CD4-positive, alpha-beta T cell (primary cell): ENCODE measurements around the gene CRACR2A. TPM values are rescaled to one million over a fixed set of nuclear protein-coding genes. Genes with fewer than 3 reads are reported as not detected.

Experiments
- ATAC-seq: fragments of 200-7000 bp; cut with Tn5 transposase; one replicate; pipeline ENCODE4 v1.10.0; 2022; ENCODE audit warnings: mild to moderate bottlenecking; ENCODE audit not compliant: poor library complexity
- CTCF ChIA-PET: fragments of 350-600 bp; sonication (Branson Sonifier 250); formaldehyde crosslinking; loops from one replicate; lab custom pipeline; 2021; ENCODE audit warnings: antibody characterized with exemption, inconsistent platforms; lab: Charles Lee
- POLR2A ChIA-PET: fragments of 350-600 bp; sonication (Branson Sonifier 250); formaldehyde crosslinking; loops from one replicate; lab custom pipeline; 2021; ENCODE audit warnings: antibody characterized with exemption, inconsistent platforms; lab: Charles Lee
- DNase-seq, 14 experiments: peaks; one replicate each; pipeline ENCODE4 v3.0.0-alpha.2; 2013 to 2020; ENCODE audit warnings: mixed read lengths in 2 of 14
- H3K27ac ChIP-seq, 2 donors: one replicate each; pipeline versions ENCODE4 v1.5.1 to v1.7.0; 2013; ENCODE audit warnings: low read length in 2 of 2, low read depth in 1 of 2, mild to moderate bottlenecking in 1 of 2
- H3K27me3 ChIP-seq, 2 experiments: 1 replicate in 1 of 2; 2 replicates in 1 of 2; pipeline versions ENCODE4 v1.6.1 to v1.7.0; 2013; ENCODE audit warnings: low read length in 2 of 2, control low read depth in 1 of 2, mild to moderate bottlenecking in 1 of 2, moderate library complexity in 1 of 2; ENCODE audit not compliant: insufficient read depth in 2 of 2, control insufficient read depth in 1 of 2
- H3K36me3 ChIP-seq: one replicate; pipeline ENCODE4 v1.6.1; 2013; ENCODE audit warnings: low read length, control low read depth; ENCODE audit not compliant: insufficient read depth
- H3K4me1 ChIP-seq: one replicate; pipeline ENCODE4 v1.6.1; 2013; ENCODE audit warnings: low read length, control low read depth; ENCODE audit not compliant: insufficient read depth
- H3K4me3 ChIP-seq: one replicate; pipeline ENCODE4 v1.5.1; 2013; ENCODE audit warnings: mild to moderate bottlenecking, low read length, moderate library complexity
- H3K9me3 ChIP-seq, 2 experiments: 1 replicate in 1 of 2; 2 replicates in 1 of 2; pipeline versions ENCODE4 v1.6.1 to v1.7.0; 2013; ENCODE audit warnings: low read length in 2 of 2, mild to moderate bottlenecking in 2 of 2, control low read depth in 1 of 2, moderate library complexity in 1 of 2; ENCODE audit not compliant: control insufficient read depth in 1 of 2, insufficient read depth in 1 of 2
- H3K27ac Mint-ChIP-seq: one replicate; pipeline ENCODE4 v1.8.0; 2020; ENCODE audit warnings: mixed read lengths
- H3K27me3 Mint-ChIP-seq: one replicate; pipeline ENCODE4 v1.8.0; 2021; ENCODE audit warnings: mixed read lengths
- H3K36me3 Mint-ChIP-seq: one replicate; pipeline ENCODE4 v1.8.0; 2021; ENCODE audit warnings: low read depth, mixed read lengths
- H3K4me1 Mint-ChIP-seq: one replicate; pipeline ENCODE4 v1.8.0; 2021; ENCODE audit warnings: low read depth, mixed read lengths
- H3K4me3 Mint-ChIP-seq: one replicate; pipeline ENCODE4 v1.8.0; 2020; ENCODE audit warnings: mild to moderate bottlenecking, mixed read lengths
- H3K9me3 Mint-ChIP-seq: one replicate; pipeline ENCODE4 v1.8.0; 2020; ENCODE audit warnings: mixed read lengths
- CTCF ChIP-seq: fragments of 200-600 bp; IDR thresholded peaks from one replicate; pipeline ENCODE4 v1.8.0; 2022; ENCODE audit warnings: antibody characterized with exemption, mild to moderate bottlenecking
- intact Hi-C, 2 experiments: fragments of 100-400 bp; cut with DNase I in 1 of 2; cut with micrococcal nuclease in 1 of 2; formaldehyde crosslinking; loops; one replicate each; pipeline versions ENCODE4 v1.15.1 to v1.9.0; 2023 to 2025; cut with DNase I, micrococcal nuclease
- total RNA-seq, 174 experiments: library from RNA in 2 of 174; stranded (reverse) in 2 of 174; gene quantifications; one replicate each; pipeline ENCODE4 v1.2.3 and lab custom pipeline; 2021 to 2026

The CRACR2A gene
- total RNA-seq, 2 experiments from 2014 or later: 23.5 to 27.5 TPM

- no peaks in the 10 kb centered on the region for H3K27me3 Mint-ChIP-seq
- Histone ChIP-seq H3K4me3 (no peak overlapping the region), H3K9me3 (no peaks in the 10 kb centered on the region), H3K36me3 (peaks cover 23% of the 10 kb centered on the region), H3K27me3 (no peaks in the 10 kb centered on the region), H3K4me1 (no peaks in the 10 kb centered on the region), H3K27ac (no peak overlapping the region)
- H3K36me3 Mint-ChIP-seq: peaks cover 70% of the 10 kb centered on the region
- ChIA-PET CTCF (no interaction called here), POLR2A (no interaction called here)
- intact Hi-C loops: no loop called here
- peaks cover 23% of the 10 kb centered on the region for H3K4me1 Mint-ChIP-seq
- no peak overlapping the region for H3K4me3 Mint-ChIP-seq
- H3K27ac Mint-ChIP-seq: no peak overlapping the region
- no peak for ATAC-seq
- TF ChIP-seq CTCF: no peak
- no peaks in the 10 kb centered on the region for H3K9me3 Mint-ChIP-seq
- no peak for DNase-seq
These were observed 40.5 kb downstream of the CRACR2A start for GRCh38 chr12:3712209-3712992.

DNA sequence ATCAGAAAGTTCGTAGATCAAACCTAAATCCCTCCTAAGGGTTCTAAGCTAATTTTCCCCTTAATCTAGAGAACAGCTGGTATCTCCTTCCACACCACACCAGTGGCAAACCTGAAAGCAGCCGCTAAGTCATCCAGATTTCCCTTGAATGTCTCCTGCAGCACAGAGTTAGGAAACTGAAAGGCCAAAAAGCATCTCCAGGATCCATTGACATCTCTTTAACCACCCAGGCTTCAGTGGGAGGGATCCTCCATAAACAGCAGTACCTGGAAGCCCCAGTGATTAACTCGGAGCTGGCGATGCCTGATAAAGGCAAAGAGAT lies 47.6 kb downstream of the CRACR2A start:
- H3K4me1 ChIP-seq: no peaks in the 10 kb centered on the region
- CTCF ChIA-PET: no interaction called here
- H3K4me3 Mint-ChIP-seq: no peak overlapping the region
- H3K9me3 Mint-ChIP-seq: peaks cover 9% of the 10 kb centered on the region
- intact Hi-C loops: no loop called here
- peaks cover 3% of the 10 kb centered on the region for H3K36me3 ChIP-seq
- POLR2A ChIA-PET: interaction anchor here (0.5 kb wide), 1 partner anchor 75 kb away, joined by 3 read pairs; no protein-coding TSS in a partner anchor
- peaks cover 79% of the 10 kb centered on the region for H3K36me3 Mint-ChIP-seq
- no peaks in the 10 kb centered on the region for H3K27me3 Mint-ChIP-seq
- no peak overlapping the region for H3K27ac Mint-ChIP-seq
- no peak for TF ChIP-seq CTCF
- H3K9me3 ChIP-seq: peaks cover 0 to 6% of the 10 kb centered on the region in 2 experiments
- no peak overlapping the region for H3K27ac ChIP-seq
- H3K4me3 ChIP-seq: no peak overlapping the region
- DNase-seq: no peak
- ATAC-seq: no peak
- H3K27me3 ChIP-seq: no peaks in the 10 kb centered on the region
- H3K4me1 Mint-ChIP-seq: peaks cover 22% of the 10 kb centered on the region

DNA sequence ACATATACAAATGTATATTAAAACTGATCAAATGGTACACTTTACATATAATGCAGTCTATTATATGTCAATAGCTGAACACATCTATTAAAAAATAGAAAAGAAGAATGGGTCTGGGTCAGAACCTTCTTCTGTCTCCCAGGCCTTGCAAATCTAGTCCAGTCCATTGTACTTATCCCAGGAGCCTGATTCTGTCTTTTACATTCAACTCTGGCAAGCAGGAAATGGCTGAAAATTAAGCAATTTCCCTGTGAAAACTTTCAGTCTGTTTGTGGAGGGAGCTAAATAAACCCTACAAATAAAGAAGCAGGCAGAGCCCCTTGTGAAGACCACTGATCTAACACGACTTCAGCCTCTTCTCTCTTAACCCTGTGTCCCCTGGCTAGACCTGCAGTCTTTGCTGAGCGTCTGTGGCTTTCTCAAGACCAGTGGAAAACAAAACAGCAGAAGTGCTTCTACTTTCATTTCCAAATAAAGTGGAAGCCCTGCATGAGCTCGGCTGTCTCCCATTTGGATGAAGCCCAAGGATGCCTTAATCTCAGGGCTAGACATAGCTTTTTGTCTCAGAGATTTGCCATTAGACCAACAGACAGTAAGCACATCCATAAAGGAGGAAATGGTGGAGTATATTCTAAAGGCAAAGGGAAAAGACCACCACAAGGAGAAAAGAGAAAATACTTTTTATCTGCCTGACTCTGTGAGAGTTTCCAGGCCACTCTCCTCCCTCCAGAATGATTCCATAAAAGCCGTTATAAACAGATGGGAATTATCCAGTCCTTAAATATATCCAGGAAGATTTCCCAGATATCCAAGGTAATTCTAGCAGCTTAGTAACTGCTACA lies 48.2 kb downstream of the CRACR2A start:
- H3K9me3 ChIP-seq: peaks cover 0 to 6% of the 10 kb centered on the region in 2 experiments
- Mint-ChIP-seq H3K27me3 (no peaks in the 10 kb centered on the region), H3K36me3 (peaks cover 75% of the 10 kb centered on the region), H3K27ac (no peak overlapping the region), H3K4me1 (peaks cover 24% of the 10 kb centered on the region), H3K4me3 (no peak overlapping the region), H3K9me3 (peaks cover 9% of the 10 kb centered on the region)
- H3K27ac ChIP-seq: no peak overlapping the region
- intact Hi-C loops: no loop called here
- POLR2A ChIA-PET: interaction anchor here (0.5 kb wide), 1 partner anchor 75 kb away, joined by 3 read pairs; no protein-coding TSS in a partner anchor
- no peak for TF ChIP-seq CTCF
- no peak overlapping the region for H3K4me3 ChIP-seq
- ATAC-seq: no peak
- H3K27me3 ChIP-seq: no peaks in the 10 kb centered on the region
- DNase-seq: no peak
- peaks cover 3% of the 10 kb centered on the region for H3K36me3 ChIP-seq
- H3K4me1 ChIP-seq: no peaks in the 10 kb centered on the region
- CTCF ChIA-PET: no interaction called here
